Suprapubic skin (tissue), 4 donors: ENCODE data around the gene ZNF593. TPM values are rescaled to one million over a fixed set of nuclear protein-coding genes. Genes with fewer than 3 reads are reported as not detected.

Experiments
- DNase-seq, 2 donors: peaks; one replicate each; pipeline ENCODE4 v3.0.0-alpha.2; 2019; ENCODE audit warnings: low spot score in 2 of 2
- H3K27ac ChIP-seq: fragments of 200-600 bp; sonication (generic); one replicate; pipeline ENCODE4 v1.5.1; 2019
- H3K27me3 ChIP-seq: fragments of 200-600 bp; sonication (generic); one replicate; pipeline ENCODE4 v1.5.1; 2019
- H3K36me3 ChIP-seq: fragments of 200-600 bp; sonication (generic); one replicate; pipeline ENCODE4 v1.5.1; 2019
- H3K4me1 ChIP-seq: fragments of 200-600 bp; sonication (generic); one replicate; pipeline ENCODE4 v1.5.1; 2019
- H3K4me3 ChIP-seq: fragments of 200-600 bp; sonication (generic); one replicate; pipeline ENCODE4 v1.5.1; 2019; ENCODE audit warnings: mild to moderate bottlenecking
- H3K9me3 ChIP-seq: fragments of 200-600 bp; sonication (generic); one replicate; pipeline ENCODE4 v1.5.1; 2019
- CTCF ChIP-seq, 2 donors: fragments of 200-600 bp in 1 of 2; fragments of 450-650 bp in 1 of 2; sonication (generic) in 1 of 2; IDR thresholded peaks; one replicate each; pipeline ENCODE4 v1.5.1; 2016 to 2019; ENCODE audit warnings: antibody characterized with exemption in 2 of 2, mild to moderate bottlenecking in 1 of 2, moderate library complexity in 1 of 2
- EP300 ChIP-seq: sonication (generic); formaldehyde crosslinking; IDR thresholded peaks from one replicate; pipeline ENCODE4 v1.6.1; 2017; ENCODE audit warnings: antibody characterized with exemption
- POLR2A ChIP-seq, 2 donors: fragments of 450-650 bp; IDR thresholded peaks; one replicate each; pipeline ENCODE4 v1.6.1; 2017; ENCODE audit warnings: antibody characterized with exemption in 2 of 2, mild to moderate bottlenecking in 2 of 2, moderate library complexity in 2 of 2
- POLR2AphosphoS5 ChIP-seq, 3 donors: sonication (generic); formaldehyde crosslinking; IDR thresholded peaks; one replicate each; pipeline ENCODE4 v1.6.1; 2017; ENCODE audit warnings: antibody characterized with exemption in 3 of 3
- WGBS: methylation state at CpG from one replicate; pipeline ENCODE4 v1.1.5; 2018; 5-methylcytosine and 5-hydroxymethylcytosine counted together
- total RNA-seq, 4 donors: library from RNA; depleted of rRNA; stranded (reverse); fragments of >200 nt; gene quantifications; one replicate each; pipeline ENCODE4 v1.1.0, GENCODE V29; 2016

Gene ZNF593
- total RNA-seq, 4 donors from 2014 or later: 15.3 to 53.4 (median 28.3) TPM

DNA sequence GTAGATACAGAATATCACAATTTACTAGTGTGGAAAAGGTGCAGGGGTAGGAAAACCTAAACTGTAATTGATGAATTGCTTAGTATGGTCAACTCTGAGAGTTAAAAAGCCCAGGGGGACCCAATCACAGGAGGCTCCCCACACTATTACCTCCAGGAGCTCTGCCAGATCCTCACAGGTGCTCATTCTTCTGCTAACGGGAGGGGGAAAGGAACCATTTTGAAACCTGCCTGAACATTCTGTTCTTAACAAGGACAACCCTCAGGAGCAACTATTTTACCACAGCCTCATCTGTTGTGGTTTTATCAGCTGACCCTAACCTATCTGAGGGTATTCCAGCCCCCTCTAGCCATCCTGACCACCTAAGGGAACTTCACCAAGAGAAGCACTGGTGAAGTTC is 39.0 kb upstream of the ZNF593 start:
- no peak for TF ChIP-seq EP300
- no peak for TF ChIP-seq POLR2A (IDR thresholded peaks at IDR 0.05)
- TF ChIP-seq POLR2AphosphoS5 (IDR thresholded peaks at IDR 0.05): no peak
- no peak for TF ChIP-seq CTCF (IDR thresholded peaks at IDR 0.05)
- Histone ChIP-seq H3K4me3 (no peak overlapping the region), H3K36me3 (no peaks in the 10 kb centered on the region), H3K27me3 (no peaks in the 10 kb centered on the region), H3K9me3 (no peaks in the 10 kb centered on the region), H3K4me1 (peaks cover 25% of the 10 kb centered on the region), H3K27ac (no peak overlapping the region)
- WGBS: 89% methylated on average over 1 of the region's 1 CpG
- DNase-seq: no peak

GRCh38 chr1:26132128-26132833 is 37.4 kb upstream of the ZNF593 start:
- no peak for DNase-seq
- H3K4me3 ChIP-seq: no peak overlapping the region
- H3K27me3 ChIP-seq: no peaks in the 10 kb centered on the region
- TF ChIP-seq POLR2AphosphoS5 (IDR thresholded peaks at IDR 0.05) (no peak), CTCF (IDR thresholded peaks at IDR 0.05) (no peak), EP300 (no peak), POLR2A (IDR thresholded peaks at IDR 0.05) (no peak)
- no peak overlapping the region for H3K27ac ChIP-seq
- H3K36me3 ChIP-seq: no peaks in the 10 kb centered on the region
- WGBS: 64% methylated on average over 5 of the region's 5 CpGs
- no peaks in the 10 kb centered on the region for H3K9me3 ChIP-seq
- H3K4me1 ChIP-seq: peaks cover 10% of the 10 kb centered on the region

DNA sequence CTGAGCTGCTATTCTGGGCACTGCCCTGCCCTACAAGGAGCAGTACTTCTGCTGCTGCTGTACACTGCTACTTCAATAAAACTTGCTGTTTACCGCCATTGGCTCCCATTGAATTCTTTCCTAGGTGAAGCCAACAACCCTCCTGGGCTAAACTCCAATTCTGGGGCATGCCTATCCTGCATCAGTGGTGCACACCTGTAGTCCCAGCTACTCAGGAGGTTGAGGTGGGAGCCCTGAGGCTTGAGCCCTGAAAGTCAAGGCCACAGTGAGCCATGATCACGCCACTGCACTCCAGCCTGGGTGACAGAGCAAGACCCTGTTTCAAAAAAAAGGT is 36.9 kb upstream of the ZNF593 start:
- no peak for TF ChIP-seq EP300
- no peak for TF ChIP-seq CTCF (IDR thresholded peaks at IDR 0.05)
- no peak for TF ChIP-seq POLR2A (IDR thresholded peaks at IDR 0.05)

GRCh38 chr1:26134466-26134865 is 35.2 kb upstream of the ZNF593 start:
- H3K27me3 ChIP-seq: no peaks in the 10 kb centered on the region
- H3K4me1 ChIP-seq: no peaks in the 10 kb centered on the region
- H3K4me3 ChIP-seq: no peak overlapping the region
- 95% methylated on average over 3 of the region's 3 CpGs for WGBS
- H3K27ac ChIP-seq: no peak overlapping the region
- H3K36me3 ChIP-seq: no peaks in the 10 kb centered on the region
- no peaks in the 10 kb centered on the region for H3K9me3 ChIP-seq
- DNase-seq: no peak
- TF ChIP-seq CTCF (IDR thresholded peaks at IDR 0.05) (no peak), POLR2A (IDR thresholded peaks at IDR 0.05) (no peak), POLR2AphosphoS5 (IDR thresholded peaks at IDR 0.05) (no peak), EP300 (no peak)

More for the DNA sequence above, 36.9 kb upstream of the ZNF593 start:
- H3K4me3 ChIP-seq: no peak overlapping the region
- no peak overlapping the region for H3K27ac ChIP-seq
- peaks cover 5% of the 10 kb centered on the region for H3K4me1 ChIP-seq
- no peaks in the 10 kb centered on the region for H3K9me3 ChIP-seq
- DNase-seq: no peak
- H3K36me3 ChIP-seq: no peaks in the 10 kb centered on the region
- no peaks in the 10 kb centered on the region for H3K27me3 ChIP-seq
- WGBS: 90% methylated on average over 2 of the region's 2 CpGs

GRCh38 chr1:26138974-26139558 is 30.6 kb upstream of the ZNF593 start:
- Histone ChIP-seq H3K36me3 (no peaks in the 10 kb centered on the region), H3K27me3 (no peaks in the 10 kb centered on the region), H3K4me1 (no peaks in the 10 kb centered on the region), H3K9me3 (no peaks in the 10 kb centered on the region), H3K4me3 (no peak overlapping the region), H3K27ac (no peak overlapping the region)
- TF ChIP-seq EP300: no peak
- DNase-seq: no peak
- 74% methylated on average over 3 of the region's 3 CpGs for WGBS

- Histone ChIP-seq H3K27me3 (no peaks in the 10 kb centered on the region), H3K4me3 (no peak overlapping the region), H3K36me3 (no peaks in the 10 kb centered on the region), H3K27ac (no peak overlapping the region), H3K9me3 (no peaks in the 10 kb centered on the region), H3K4me1 (peaks cover 5% of the 10 kb centered on the region)
- no peak for TF ChIP-seq CTCF (IDR thresholded peaks at IDR 0.05)
- no peak for TF ChIP-seq POLR2A (IDR thresholded peaks at IDR 0.05)
- TF ChIP-seq EP300: no peak
- TF ChIP-seq POLR2AphosphoS5 (IDR thresholded peaks at IDR 0.05): no peak
- WGBS: 72% methylated on average over 8 of the region's 8 CpGs
- DNase-seq: no peak
These were observed 27.5 kb upstream of the ZNF593 start for GRCh38 chr1:26142159-26142558.
